Spleen (tissue), 11 donors: Measurements from ENCODE around the gene DUSP22. TPM values are rescaled to one million over a fixed set of nuclear protein-coding genes. Genes with fewer than 3 reads are reported as not detected.
A peak's percentile ranks its signal among the peaks of the same experiment; 100 is the strongest.

Experiments used
- DNase-seq: peaks from one replicate; pipeline ENCODE4 v3.0.0-alpha.2; 2020
- H3K27ac ChIP-seq, 8 donors: fragments of 200-600 bp; sonication (generic) in 7 of 8; 1 replicate in 4 of 8; 2 replicates in 4 of 8; pipeline versions ENCODE4 v1.5.0 to v1.8.0; 2016 to 2021; ENCODE audit warnings: inconsistent platforms in 4 of 8, mild to moderate bottlenecking in 4 of 8, moderate library complexity in 1 of 8
- H3K27me3 ChIP-seq, 7 donors: fragments of 200-600 bp; sonication (generic) in 6 of 7; replicated peaks in 1 of 7; 1 replicate in 4 of 7; 2 replicates in 3 of 7; pipeline versions ENCODE4 v1.5.0 to v1.8.0; 2016 to 2021; ENCODE audit warnings: inconsistent platforms in 3 of 7, mild to moderate bottlenecking in 1 of 7
- H3K36me3 ChIP-seq, 6 donors: fragments of 200-600 bp; sonication (generic) in 5 of 6; 1 replicate in 4 of 6; 2 replicates in 2 of 6; pipeline versions ENCODE4 v1.5.0 to v1.8.0; 2016 to 2021; ENCODE audit warnings: inconsistent platforms in 2 of 6
- H3K4me1 ChIP-seq, 6 donors: fragments of 200-600 bp; sonication (generic) in 5 of 6; 1 replicate in 3 of 6; 2 replicates in 3 of 6; pipeline versions ENCODE4 v1.5.0 to v1.8.0; 2016 to 2021; ENCODE audit warnings: inconsistent platforms in 3 of 6
- H3K4me3 ChIP-seq, 8 donors: fragments of 200-600 bp; sonication (generic) in 7 of 8; 1 replicate in 4 of 8; 2 replicates in 4 of 8; pipeline versions ENCODE4 v1.5.0 to v1.8.0; 2016 to 2021; ENCODE audit warnings: inconsistent platforms in 4 of 8, mild to moderate bottlenecking in 4 of 8, moderate library complexity in 2 of 8
- H3K9me3 ChIP-seq, 8 donors: fragments of 200-600 bp; sonication (generic) in 7 of 8; 1 replicate in 4 of 8; 2 replicates in 4 of 8; pipeline versions ENCODE4 v1.5.0 to v1.8.0; 2016 to 2021; ENCODE audit warnings: inconsistent platforms in 4 of 8
- POLR2A ChIP-seq, 3 donors: fragments of 450-650 bp; IDR thresholded peaks; one replicate each; pipeline ENCODE4 v1.5.1; 2017; ENCODE audit warnings: antibody characterized with exemption in 3 of 3, mild to moderate bottlenecking in 1 of 3
- POLR2AphosphoS5 ChIP-seq, 3 donors: sonication (generic); formaldehyde crosslinking; IDR thresholded peaks; one replicate each; pipeline ENCODE4 v1.5.1; 2017; ENCODE audit warnings: antibody characterized with exemption in 3 of 3
- WGBS, 5 donors: extraction: QIAGEN DNeasy Blood & Tissue Kit in 3 of 5; methylation state at CpG; one replicate each; pipeline versions ENCODE4 v1.1.5 to v1.1.7; 2013 to 2018; 5-methylcytosine and 5-hydroxymethylcytosine counted together
- intact Hi-C: fragments of 100-400 bp; cut with DNase I; formaldehyde crosslinking; loops from one replicate; pipeline ENCODE4 v1.15.0; 2023; ENCODE audit warnings: low total_unique reads
- polyA plus RNA-seq, 3 donors: library from polyadenylated mRNA; stranded (reverse); fragments of 200-250 nt; gene quantifications; one replicate each; pipeline ENCODE4 v1.2.1, GENCODE V29; 2013
- total RNA-seq, 7 donors: library from RNA; depleted of rRNA in 3 of 7; stranded (reverse); fragments of >200 nt in 3 of 7; fragmentation: NEBNext Ultra II Directional in 4 of 7; extraction: Animal tissue kit (Norgen Biotek cat#: 25700) in 4 of 7; gene quantifications; one replicate each; pipeline versions ENCODE4 v1.1.0 to v1.2.1, GENCODE V29; 2016 to 2021
- TF ChIP-seq, protein P1 (sequence below), 11 experiments: fragments of 200-600 bp in 7 of 11; fragments of 450-650 bp in 4 of 11; sonication (generic) in 4 of 11; IDR thresholded peaks in 8 of 11; conservative IDR thresholded peaks in 3 of 11; 1 replicate in 7 of 11; 2 replicates in 4 of 11; pipeline versions ENCODE4 v1.4.0 to v1.8.0; 2016 to 2021; ENCODE audit warnings: antibody characterized with exemption in 11 of 11, inconsistent platforms in 4 of 11, mild to moderate bottlenecking in 1 of 11
- donor health status: healthy with polysubstance abuse.
- donor health status: DM: no; HTN: no; CAD: no; lungs with moderate emphysema.
- donor health status: DM: no; HTN: no; CAD: no.
- donor health status: Bipolar disorder and iron deficiency.
- donor health status: healthy.
- donor health status: DM: no; HTN: no; CAD: no.
- donor health status: DM: yes; HTN: yes; CAD: no.

DUSP22 gene
- total and polyA plus RNA-seq, 10 donors = 41.2 to 120 (median 69.4) TPM

DNA sequence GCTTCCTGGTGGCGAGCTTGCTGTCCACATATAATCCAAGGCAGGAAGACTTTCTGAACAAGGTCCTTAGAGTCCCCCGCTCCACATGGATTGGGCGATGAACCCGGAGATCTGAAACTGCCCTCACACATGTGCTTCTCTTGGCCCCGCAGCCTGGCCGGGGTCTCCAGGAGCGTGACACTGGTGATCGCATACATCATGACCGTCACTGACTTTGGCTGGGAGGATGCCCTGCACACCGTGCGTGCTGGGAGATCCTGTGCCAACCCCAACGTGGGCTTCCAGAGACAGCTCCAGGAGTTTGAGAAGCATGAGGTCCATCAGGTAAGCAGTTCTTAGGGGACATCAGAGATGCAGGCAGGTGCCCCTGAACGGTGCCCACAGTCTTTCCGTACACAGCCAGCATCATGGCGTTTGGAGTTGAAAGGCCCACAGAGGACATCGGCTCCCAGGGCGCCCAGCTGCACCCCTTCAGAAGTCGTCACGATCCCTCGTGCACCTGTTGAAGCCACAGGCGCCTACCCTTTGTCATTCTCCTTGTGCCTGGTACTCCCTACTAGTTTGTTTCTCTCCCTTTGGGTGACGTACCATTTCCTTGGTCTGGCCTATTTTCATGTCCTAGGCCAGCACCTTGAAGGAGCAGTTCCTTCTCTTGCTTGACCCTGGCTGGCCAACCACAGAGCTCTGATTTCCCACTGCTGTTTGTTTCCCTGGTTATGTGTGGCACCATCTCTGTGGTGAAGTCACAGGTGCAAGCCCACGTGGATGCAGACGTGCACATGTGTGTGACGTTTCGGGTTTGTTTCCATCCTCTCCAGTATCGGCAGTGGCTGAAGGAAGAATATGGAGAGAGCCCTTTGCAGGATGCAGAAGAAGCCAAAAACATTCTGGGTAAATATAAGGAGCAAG, 55.9 kb downstream of the DUSP22 start:
- H3K27me3 ChIP-seq = no peaks in the 10 kb centered on the region
- peak; percentile 81 for DNase-seq
- H3K4me1 ChIP-seq = peaks cover 0 to 23% (median 17%) of the 10 kb centered on the region in 6 donors
- WGBS, 5 donors = 91 to 94% (median 92%) methylated on average over 27 of the region's 27 CpGs
- H3K27ac ChIP-seq = peak overlapping the region in 2 of 8 donors; percentile 27 to 56
- TF ChIP-seq POLR2A (IDR thresholded peaks at IDR 0.05) (no peak), POLR2AphosphoS5 (IDR thresholded peaks at IDR 0.05) (no peak)
- TF ChIP-seq, protein P1, sequence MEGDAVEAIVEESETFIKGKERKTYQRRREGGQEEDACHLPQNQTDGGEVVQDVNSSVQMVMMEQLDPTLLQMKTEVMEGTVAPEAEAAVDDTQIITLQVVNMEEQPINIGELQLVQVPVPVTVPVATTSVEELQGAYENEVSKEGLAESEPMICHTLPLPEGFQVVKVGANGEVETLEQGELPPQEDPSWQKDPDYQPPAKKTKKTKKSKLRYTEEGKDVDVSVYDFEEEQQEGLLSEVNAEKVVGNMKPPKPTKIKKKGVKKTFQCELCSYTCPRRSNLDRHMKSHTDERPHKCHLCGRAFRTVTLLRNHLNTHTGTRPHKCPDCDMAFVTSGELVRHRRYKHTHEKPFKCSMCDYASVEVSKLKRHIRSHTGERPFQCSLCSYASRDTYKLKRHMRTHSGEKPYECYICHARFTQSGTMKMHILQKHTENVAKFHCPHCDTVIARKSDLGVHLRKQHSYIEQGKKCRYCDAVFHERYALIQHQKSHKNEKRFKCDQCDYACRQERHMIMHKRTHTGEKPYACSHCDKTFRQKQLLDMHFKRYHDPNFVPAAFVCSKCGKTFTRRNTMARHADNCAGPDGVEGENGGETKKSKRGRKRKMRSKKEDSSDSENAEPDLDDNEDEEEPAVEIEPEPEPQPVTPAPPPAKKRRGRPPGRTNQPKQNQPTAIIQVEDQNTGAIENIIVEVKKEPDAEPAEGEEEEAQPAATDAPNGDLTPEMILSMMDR (IDR thresholded peaks at IDR 0.05 in 8 of 11, conservative IDR thresholded peaks at IDR 0.05 in 3 of 11) = no peak
- intact Hi-C loops = no loop called here
- H3K9me3 ChIP-seq = no peaks in the 10 kb centered on the region
- H3K4me3 ChIP-seq = no peak overlapping the region
- H3K36me3 ChIP-seq = peaks cover 0 to 69% (median 21%) of the 10 kb centered on the region in 6 donors

DNA sequence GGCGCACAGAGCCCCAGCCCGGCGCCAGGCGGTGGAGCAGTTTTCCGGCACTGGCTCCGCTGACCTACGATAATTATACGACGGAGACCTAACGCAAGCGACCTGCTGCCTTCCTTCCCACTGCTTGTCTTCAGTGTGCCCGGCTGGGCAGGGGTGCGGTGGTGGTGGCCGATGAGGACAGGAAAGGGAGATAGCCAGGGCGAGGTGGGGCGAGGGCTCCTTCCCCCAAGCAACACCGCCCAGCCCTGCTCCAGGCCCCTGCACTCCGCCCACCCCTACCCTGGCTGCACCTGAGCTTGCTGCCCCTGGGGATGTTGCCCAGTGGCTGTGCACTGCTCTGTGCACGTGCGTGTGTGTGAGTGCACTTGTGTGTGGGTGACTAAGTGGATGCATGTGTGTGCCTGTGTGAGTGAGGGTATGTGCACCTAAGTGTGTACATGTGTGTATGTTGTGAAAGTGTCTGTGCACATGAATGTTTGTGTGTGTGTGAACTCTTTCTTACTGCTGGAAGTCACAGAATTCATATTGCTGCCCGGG, 56.6 kb downstream of the DUSP22 start:
- TF ChIP-seq, protein P1 (IDR thresholded peaks at IDR 0.05 in 8 of 11, conservative IDR thresholded peaks at IDR 0.05 in 3 of 11) = no peak
- peak in 2 of 3 donors; percentile 13 to 52 for TF ChIP-seq POLR2AphosphoS5 (IDR thresholded peaks at IDR 0.05)
- no peaks in the 10 kb centered on the region for H3K9me3 ChIP-seq
- H3K4me3 ChIP-seq = no peak overlapping the region
- H3K4me1 ChIP-seq = peaks cover 0 to 19% (median 17%) of the 10 kb centered on the region in 6 donors
- no peaks in the 10 kb centered on the region for H3K27me3 ChIP-seq
- peaks cover 0 to 69% (median 21%) of the 10 kb centered on the region in 6 donors for H3K36me3 ChIP-seq
- no peak overlapping the region for H3K27ac ChIP-seq
- 86 to 92% (median 89%) methylated on average over 21 of the region's 21 CpGs for WGBS, 5 donors
- peak; percentile 80 for DNase-seq
- intact Hi-C loops = no loop called here

DNA sequence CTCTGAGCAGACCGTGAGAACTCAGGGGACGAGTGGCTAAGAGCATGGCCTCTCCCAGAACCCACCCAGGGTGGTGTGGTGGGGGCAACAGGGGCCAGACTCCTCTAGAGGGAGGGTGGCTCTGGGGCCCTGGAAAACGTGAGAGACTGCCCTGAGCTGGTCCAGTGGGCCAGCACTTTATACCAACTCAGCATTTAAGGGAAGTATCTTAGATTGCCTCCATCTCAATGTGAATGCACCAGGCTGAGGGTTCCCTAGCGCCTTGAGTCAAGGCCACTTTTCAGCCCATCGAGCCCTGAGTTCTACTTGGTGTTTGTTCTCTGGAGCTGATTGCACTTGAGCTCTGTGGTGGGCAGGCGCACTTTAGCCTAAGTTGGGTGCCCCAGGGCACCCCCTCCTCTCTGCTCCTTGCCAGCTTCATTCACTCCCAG, 57.2 kb downstream of the DUSP22 start:
- H3K9me3 ChIP-seq = no peaks in the 10 kb centered on the region
- peaks cover 0 to 19% (median 17%) of the 10 kb centered on the region in 6 donors for H3K4me1 ChIP-seq
- peaks cover 0 to 69% (median 21%) of the 10 kb centered on the region in 6 donors for H3K36me3 ChIP-seq
- H3K4me3 ChIP-seq = no peak overlapping the region
- peak; percentile 71 for DNase-seq
- no peak overlapping the region for H3K27ac ChIP-seq
- no peaks in the 10 kb centered on the region for H3K27me3 ChIP-seq
- WGBS, 5 donors = 77 to 91% (median 79%) methylated on average over 6 of the region's 6 CpGs
- TF ChIP-seq POLR2AphosphoS5 (IDR thresholded peaks at IDR 0.05) = no peak
- TF ChIP-seq POLR2A (IDR thresholded peaks at IDR 0.05) = no peak
- TF ChIP-seq, protein P1 (IDR thresholded peaks at IDR 0.05 in 8 of 11, conservative IDR thresholded peaks at IDR 0.05 in 3 of 11) = no peak
- intact Hi-C loops = no loop called here

DNA sequence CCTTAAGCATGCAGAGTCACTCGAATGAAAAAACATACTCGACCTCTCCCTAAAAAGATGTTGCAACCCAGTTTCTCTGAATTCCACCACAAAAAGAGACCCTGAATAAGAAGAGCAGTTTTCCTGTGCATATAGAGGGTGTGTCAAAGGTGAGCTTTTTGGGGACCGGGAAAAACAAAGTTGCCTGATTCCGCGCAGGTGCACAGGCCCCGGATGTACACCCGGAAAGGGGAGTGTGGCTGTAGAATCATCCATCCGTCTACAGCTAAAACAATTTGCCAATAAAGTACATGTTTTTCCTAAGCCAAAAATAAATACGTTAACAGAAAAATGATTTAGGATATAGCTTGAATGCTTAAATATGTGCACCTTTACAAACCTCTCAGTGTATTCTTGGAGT, 58.1 kb downstream of the DUSP22 start:
- H3K4me3 ChIP-seq = no peak overlapping the region

More for the DNA sequence above, 58.1 kb downstream of the DUSP22 start:
- H3K27me3 ChIP-seq = no peaks in the 10 kb centered on the region
- intact Hi-C loops = no loop called here
- WGBS, 5 donors = 86 to 94% (median 91%) methylated on average over 9 of the region's 9 CpGs
- TF ChIP-seq, protein P1 (IDR thresholded peaks at IDR 0.05 in 8 of 11, conservative IDR thresholded peaks at IDR 0.05 in 3 of 11) = no peak
- TF ChIP-seq POLR2A (IDR thresholded peaks at IDR 0.05) (no peak), POLR2AphosphoS5 (IDR thresholded peaks at IDR 0.05) (no peak)
- DNase-seq = no peak
- no peaks in the 10 kb centered on the region for H3K9me3 ChIP-seq
- no peak overlapping the region for H3K27ac ChIP-seq
- peaks cover 0 to 69% (median 21%) of the 10 kb centered on the region in 6 donors for H3K36me3 ChIP-seq
- H3K4me1 ChIP-seq = peaks cover 0 to 21% (median 20%) of the 10 kb centered on the region in 6 donors
